GM18520 (cell line): ENCODE results near the gene PPP1R2.
"Not testable (repeated sequence)": the region's sequence is repeated elsewhere in the genome, so short reads cannot be mapped to it uniquely, and the experiment has no call there.

Source experiments
- ATAC-seq: cut with Tn5 transposase; IDR thresholded peaks from one replicate; pipeline ENCODE4 v1.9.1; 2021; ENCODE audit not compliant: unreplicated experiment

The PPP1R2 gene

DNA sequence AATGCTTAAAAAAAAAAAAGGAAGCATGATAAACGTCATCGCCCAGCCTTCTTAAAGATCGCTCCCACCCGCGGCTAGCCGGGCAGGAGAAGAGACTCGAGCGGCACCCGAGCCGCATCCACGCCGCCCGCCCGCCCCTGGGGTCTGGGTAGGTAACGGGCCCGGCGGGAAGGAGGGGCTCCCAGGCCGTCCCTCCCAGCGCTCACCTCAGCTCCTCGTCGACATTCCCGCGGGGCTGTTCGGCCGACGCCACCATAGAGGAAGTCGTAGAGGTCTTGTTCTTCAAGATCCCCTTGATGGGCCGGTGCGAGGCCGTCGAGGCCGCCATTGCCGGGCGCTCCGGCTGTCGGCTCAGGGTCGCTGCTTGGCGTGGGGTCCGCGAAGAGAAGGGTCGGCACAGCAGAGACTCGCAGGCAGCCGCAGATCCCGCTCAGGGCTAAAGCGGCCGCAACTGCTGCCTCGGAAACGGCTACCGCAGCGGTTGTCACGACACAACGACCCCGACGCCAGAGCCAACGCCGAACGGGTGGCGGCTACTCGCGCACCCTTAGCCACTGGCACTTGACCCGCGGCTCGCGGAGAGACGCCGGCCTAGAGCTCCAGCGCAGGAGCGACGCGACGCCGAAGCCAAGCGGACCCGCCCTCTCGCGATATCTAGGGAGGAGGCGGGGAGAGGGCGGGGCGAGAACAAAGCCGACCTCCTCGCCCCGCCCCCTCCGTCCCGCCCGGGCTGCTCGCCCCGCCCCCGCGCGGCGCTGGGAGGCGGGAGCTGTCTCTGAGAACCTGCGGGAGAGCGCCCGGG is at the start of gene PPP1R2:
PPP1R2 (minus strand) TSS at position 628 of the 802 bp plus-strand sequence; CDS start at position 328, 300 bp downstream.
- ATAC-seq: peak; percentile 72

DNA sequence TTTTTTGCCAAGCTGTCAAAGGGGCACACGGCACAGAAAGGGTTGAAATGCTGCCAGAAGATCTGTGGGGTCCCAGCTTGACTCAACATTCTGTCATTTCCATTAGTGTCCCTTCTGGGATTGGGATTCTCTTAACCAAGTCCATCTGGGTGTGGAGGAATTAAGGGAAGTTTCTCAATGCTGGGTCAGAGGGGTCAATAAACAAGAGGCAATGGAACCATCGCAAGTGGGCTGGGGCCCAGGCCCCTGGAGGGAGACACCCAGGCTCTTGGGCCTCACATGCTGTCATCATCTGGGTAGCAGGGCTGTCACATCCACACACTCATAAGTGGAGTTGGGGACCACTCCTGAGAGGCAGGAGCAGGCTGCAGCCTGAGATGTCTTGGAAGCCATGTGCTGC is 48.7 kb upstream of the PPP1R2 start:
- ATAC-seq: no peak

DNA sequence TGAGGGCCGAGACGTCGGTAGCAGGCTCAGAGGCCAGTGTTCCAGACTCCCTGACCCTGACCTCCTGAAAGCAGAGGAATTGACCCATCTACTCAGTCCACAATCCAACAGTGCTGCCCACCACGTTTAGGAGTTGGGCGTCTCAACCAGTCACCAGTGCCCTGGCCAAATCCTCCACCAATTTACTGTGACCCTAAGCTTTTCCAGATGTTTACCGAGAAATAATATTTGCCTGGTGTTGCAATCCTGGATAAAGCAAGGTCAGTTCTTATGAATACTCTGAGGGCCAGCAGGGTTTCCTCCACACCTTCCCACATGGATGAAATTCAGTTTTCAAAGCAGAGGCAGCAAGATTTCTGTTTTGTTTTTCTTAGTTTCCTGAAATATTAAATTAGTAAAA is 48.1 kb upstream of the PPP1R2 start:
- no peak for ATAC-seq

DNA sequence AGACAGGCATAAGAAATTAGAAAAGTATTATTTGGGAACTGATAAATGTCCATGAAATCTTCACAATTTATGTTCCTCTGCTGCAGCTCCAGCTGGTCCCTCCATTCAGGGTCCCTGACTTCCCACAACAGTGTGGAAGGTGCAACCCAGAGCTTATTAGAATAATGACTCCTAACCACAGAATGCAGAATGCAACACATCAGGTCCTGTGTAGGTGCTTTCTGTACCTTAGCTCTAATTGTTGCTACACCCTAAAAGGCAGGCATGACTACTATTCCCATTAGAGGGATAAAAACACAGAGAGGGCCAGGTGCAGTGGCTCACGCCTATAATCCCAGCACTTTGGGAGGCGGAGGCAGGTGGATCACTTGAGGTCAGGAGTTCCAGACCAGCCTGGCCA is 47.3 kb upstream of the PPP1R2 start:
- not testable (repeated sequence) for ATAC-seq

DNA sequence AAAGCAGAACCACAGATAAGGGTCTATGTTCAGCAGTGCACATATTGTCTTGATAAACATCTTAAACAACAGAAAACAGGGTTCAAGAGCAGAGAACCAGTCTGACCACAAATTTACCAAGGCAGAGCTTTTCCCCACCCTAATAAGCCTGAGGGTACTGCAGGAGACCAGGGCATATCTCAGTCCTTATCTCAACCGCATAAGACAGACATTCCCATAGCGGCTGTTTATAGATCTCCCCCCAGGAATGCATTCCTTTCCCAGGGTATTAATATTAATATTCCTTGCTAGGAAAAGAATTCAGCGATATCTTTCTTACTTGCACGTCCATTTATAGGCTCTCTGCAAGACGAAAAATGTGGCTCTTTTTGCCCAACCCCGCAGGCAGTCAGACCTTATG is 46.7 kb upstream of the PPP1R2 start:
- ATAC-seq: not testable (repeated sequence)

DNA sequence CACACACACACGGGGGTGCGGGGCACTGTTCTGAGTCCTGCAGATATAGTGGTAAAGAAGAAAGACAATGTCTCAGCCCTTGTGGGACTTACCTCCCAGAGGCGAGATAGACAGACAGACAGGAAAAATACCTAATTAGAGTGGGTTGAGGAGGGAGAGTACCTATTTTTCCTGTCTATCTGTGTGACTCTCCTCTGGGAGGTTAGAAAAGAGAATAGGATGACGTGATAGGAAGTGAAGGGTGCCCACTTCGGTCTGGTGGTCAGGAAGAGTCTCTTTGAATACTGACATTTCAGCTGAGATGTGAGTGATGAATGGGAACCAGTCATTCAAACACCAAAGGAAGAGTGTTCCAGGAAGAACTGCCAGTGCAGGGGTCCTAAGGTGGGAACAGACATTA is 44.7 kb upstream of the PPP1R2 start:
- ATAC-seq: no peak

DNA sequence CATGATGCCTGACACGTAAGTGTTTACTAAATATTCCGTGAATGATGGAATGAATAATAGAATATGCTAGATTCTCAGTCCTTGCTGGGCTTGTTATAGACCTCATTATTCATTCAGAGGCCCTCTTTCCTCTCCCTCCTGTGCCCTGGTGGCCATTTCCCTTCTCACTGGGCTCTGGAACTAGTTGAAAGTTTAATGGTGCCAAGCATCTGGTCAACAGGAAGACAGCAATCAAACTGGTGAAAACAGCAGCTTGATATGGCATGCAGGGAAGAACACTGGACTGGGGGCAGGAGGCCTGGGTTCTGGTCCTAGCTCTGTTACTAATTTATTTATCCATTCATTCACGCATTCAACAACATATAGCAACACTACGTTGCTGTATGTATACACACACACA is 44.3 kb upstream of the PPP1R2 start:
- ATAC-seq: no peak

DNA sequence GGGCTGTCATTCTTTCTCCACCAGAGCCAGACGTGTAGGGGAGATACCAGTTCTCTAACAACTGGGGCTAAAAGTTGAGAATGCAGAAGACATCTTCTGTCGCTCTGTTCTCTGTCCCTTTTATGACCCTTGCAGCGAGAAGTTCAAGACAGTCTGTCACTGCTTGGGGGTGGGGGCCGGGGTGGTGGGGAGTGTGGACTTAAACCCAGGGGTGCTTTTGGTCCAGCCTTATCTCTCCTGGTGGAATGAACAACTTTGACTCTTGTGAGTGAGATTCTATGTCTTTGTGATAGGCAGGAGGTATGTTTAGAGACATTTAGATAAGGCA is 41.4 kb upstream of the PPP1R2 start:
- no peak for ATAC-seq

DNA sequence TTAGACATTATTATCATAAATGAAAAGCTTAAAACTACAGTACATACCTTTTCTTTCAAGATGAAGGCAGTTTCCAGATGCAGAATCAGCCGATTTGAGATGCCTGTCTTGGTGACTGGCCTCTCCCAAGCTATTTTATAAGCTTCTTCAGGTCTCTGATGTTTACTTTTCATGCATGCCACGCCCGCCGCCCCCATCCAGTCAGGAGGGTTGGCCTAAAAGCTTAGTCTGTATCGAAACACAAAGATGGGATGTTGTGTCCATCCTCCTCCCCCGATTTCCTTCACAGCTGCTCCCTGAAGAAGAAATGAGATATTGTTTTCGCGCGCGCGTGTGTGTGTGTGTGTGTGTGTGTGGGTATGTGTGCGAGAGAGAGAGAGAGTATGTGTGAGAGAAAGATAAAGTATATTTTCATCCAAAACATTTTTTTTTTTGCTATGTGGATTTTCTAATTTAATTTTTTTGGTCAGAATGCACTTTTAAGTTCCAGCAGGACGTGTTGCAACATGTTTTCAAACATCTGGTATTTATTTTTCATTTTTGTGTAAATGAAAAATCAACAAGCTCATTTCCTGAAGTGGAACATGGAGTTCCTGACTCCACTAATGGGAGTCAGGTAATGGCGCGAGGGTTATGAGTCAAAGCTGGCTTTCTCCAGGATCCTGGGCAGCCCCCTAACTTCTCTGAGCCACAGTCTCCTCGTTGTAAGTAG is 40.9 kb upstream of the PPP1R2 start, which contains the start of gene APOD:
APOD (minus strand) TSS at position 110 of the 712 bp plus-strand sequence. CDS start 4,479 bp downstream, outside the sequence.
- no peak for ATAC-seq

DNA sequence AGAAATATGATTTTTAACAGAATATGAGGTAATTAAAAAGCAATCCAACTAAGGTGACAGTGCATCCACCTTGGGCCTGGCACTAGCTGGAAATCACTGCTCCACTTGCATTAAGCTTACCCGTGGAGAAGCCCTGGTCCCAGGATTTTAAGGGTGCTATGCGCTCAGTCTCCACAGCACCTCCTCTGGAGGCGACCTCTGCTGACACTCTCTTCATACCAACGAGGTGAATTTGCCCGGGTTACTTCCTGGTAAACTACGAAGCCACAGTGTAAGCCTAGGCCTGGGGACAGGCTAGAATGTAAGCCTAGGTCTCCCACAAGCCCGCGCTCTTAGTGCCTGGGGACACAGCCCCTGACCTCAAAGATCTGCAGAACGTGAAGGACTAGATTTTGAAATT is 39.8 kb upstream of the PPP1R2 start:
- ATAC-seq: no peak

DNA sequence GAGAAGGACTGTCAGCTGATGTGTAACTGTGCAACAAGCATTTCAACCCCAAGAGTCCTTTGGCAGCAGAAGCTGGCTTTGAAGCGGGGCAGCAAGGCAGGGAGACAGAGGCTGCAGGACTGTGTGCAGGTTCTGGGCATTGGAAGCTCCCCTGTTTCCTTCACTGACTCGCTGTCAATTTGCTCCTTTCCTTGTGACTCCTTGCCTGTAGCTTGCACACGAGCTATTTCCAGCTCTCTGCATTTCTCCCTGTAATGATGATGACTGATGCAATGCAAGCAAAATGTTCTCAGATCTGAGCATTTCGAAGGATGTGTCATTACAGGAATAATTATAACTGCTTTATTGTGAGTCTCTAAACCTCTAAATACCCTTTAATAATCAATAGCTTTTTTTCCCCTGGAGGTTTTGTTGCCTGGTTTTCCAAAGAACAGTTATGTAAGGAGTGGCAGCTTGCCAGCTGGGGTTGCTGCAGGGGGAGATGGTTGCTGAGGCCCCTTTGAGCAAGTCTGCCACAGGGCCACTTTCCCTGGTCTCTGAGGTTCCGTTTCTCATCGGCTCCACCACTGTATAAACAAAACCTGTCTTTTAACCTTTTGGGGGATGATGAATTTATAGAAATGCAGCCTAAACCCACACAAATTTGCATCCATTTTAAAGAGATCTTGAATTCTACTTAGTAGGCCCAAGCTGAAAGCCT is 37.8 kb upstream of the PPP1R2 start:
- ATAC-seq: no peak

DNA sequence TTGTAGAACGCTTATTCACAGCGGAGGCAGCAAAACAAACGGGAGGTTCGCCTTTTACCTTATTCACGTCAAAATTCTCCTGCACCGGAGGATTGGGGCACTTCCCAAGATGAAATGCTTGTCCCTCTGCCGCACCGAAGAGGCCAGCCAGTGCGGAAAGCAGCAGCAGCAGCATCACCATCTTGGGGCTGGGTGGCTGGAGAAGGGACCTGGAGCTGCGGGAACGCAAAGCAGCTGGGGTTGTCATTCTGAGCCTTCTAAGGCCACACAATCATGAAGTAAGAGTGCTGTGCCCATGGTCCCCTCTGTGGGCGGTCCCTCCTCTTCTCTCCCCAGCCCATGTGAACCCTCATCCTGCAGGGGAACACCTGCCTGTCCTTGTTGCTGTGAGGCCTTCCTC is 36.2 kb upstream of the PPP1R2 start:
- no peak for ATAC-seq

DNA sequence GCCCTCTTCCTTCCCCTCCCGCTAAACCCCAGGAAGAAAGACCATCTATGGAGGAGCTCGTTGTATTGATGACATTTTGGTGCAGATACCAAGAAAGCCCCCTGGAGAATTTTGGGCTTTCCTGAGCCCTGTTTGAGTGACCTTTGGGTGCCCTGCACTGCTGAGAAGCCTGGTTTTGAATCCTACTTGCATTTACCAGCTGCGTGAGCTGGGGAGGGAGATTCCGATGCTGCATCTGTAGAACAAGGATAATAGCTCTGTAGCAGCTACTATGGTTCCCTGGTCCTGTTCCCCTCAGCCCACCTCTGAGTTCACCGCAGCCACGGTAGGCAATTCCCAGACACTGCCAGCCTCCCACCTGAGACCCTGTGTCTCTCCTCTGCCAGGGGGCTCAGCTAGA is 35.4 kb upstream of the PPP1R2 start:
- no peak for ATAC-seq

DNA sequence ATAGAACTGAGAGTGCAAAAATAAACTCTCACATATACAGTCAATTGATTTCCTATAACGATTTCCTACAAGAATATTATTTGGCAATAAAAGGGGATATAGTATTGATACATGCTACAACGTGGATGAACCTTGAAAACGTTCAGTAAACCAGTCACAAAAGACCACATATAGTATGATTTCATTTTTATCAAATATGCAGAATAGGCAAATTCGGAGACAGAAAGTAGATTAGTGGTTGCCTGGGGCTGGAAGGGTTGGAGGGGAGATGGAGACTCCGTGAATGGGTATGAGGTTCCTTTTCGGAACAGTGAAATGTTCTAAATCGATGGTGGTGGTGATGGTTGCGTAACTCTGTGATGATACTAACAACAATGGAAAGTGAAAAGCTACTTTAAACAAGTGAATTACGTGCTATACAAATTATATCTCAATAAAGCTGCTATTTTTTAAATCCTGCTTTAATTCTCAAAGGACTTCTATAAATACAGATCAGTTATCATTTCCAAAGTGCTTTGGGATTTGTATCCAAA is 34.6 kb upstream of the PPP1R2 start:
- no peak for ATAC-seq

DNA sequence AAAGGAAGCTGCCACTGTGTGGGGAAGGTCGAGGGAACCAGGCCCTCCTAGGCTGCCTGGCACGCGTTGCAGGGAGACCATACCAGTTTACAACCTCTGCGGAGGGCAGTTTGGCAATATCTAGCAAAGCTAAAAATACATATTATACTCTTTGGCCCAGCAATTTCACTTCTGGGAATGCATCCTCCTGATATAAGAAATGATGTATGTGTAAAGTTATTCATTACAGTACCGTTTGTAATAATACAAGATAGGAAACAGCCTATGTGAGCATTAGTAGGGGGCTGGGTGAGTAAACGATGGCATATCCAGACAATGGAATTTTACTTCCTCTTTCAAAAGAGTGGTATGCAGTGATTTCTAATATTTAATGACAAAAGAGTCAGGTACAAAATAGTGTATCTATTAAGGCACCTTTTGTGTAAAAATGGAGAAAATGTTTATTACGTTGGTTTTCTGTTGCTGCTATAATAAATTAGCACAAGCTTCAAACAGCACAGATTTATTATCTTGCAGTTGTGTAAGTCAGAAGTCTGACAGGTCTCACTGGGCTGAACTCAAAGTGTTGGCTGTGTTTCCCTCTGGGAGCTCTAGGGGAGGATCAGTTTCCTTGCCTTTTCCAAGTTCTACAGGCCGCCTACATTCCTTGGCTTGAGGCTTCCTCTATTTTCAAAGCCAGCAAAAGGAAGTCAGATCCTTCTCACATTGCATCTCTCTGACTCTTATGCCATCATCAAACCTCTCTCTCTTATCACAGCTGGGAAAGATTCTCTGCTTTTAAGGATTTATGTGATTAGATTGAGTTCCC is 31.6 kb upstream of the PPP1R2 start:
- ATAC-seq: no peak

DNA sequence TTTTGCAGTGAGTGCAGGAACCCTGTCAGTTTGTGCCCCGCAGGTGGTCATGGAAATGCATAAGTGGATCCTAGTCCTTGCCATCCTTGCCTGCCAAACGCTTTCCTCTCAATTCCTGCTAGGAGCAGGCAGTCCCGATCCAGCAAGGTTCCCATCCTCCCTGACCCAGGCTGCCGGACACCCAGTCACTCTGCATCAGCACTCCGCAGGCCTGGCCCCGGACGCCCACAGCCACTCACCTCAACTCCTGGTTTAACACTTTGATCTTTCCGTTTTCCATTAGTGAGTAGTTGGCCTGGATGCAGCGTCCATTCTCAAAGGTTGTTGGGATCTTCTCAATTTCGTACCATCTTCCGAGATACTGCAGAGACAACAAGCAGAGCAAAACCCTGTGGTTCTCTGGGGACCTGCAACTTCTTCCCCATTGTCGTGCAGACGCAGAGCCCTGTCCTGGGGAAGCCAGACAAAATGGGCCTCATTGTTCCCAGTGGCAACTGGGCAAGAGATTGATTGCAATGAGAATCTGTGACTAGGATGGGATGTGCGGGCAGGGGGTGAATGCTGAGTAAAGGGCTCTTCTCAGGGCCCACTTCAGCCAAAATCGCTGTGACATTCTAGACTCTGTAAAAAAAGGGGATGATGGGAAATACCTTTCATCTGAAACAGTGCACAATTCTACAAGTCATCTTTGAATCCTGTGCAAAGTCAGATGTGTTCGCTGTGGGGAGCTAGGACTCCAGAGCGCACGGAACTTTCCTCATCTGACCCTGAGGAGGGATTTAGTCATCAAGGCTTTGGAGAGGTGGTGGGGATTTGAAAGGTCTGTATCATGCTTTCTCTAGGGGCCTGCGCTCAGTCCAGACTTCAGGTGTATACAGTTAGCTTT is 30.7 kb upstream of the PPP1R2 start:
- ATAC-seq: no peak

DNA sequence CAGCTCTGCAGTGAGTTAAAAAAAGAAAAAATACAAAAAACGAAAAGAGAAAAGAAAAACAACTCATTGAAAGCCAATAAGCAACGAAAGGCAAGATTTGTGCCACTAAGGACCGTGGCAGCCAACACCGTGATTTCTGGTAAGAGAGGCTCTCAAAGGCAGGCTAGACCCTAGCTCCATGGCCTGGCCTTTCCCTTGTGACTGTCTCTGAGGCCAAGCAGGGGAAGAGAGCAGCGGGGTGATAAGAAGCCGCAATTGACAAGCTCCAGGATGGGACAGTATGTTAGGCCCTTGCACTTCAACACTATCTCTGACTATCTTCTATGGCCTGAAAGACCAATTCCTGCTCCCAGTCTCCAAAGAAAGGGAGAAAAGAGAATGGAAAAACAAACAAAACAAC is 28.2 kb upstream of the PPP1R2 start:
- no peak for ATAC-seq

DNA sequence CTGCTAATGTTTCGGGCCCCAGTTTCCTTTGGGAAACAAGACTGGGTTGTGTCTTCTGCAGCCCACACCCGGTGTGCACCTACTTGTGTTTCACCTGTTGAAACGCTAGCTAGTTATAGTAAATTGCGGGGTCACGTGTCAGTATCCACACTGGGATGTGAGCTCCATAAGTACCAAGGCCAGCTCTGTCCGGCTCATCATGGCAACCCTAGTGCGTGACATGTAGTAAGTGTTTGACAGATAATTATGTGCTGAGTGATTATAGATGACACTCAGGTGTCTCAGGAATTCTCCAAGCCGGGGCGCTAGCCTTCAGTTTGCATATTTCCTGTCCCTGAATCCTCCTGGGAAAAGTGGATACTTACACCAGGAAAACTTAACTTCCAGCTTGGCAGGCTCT is 27.8 kb upstream of the PPP1R2 start:
- ATAC-seq: no peak

DNA sequence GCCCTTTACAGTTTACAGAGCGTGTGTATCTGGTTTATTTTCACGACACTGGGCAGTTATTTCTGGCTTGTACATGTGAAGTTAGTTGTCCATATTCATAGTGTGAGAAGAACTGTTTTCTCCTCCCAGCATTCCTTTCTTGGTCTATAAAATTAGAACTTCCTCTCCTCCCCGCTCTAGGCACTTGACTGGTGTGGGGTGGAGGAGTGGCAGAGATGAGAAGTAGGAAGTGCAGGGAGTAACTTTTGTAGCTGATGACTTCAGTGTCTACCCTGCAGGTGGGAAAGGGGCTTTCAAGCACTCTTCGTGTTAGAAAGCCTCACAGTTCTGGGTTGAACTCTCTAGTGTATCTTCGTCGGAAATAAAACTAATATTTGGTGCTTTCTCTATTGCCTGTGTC is 27.2 kb upstream of the PPP1R2 start:
- no peak for ATAC-seq

DNA sequence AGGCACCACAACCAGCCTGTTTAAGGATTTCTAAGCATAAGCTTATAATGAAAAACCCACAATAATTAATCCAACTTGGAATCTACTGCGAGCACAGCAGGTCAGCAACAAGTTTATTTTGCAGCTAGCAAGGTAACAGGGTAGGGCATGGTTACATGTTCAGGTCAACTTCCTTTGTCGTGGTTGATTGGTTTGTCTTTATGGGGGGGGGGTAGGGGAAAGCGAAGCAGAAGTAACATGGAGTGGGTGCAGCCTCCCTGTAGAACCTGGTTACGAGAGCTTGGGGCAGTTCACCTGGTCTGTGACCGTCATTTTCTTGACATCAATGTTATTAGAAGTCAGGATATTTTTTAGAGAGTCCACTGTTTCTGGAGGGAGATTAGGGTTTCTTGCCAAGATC is 25.5 kb upstream of the PPP1R2 start:
- no peak for ATAC-seq
